NCI-H2227 treated with DMSO at 0.1 percent for 48 hours (cell line): ENCODE results near the gene SNX7.

ENCODE experiments used
- DNase-seq: peaks from one replicate; lab custom pipeline; 2025; lab: John Stamatoyannopoulos, UW

SNX7 gene

DNA sequence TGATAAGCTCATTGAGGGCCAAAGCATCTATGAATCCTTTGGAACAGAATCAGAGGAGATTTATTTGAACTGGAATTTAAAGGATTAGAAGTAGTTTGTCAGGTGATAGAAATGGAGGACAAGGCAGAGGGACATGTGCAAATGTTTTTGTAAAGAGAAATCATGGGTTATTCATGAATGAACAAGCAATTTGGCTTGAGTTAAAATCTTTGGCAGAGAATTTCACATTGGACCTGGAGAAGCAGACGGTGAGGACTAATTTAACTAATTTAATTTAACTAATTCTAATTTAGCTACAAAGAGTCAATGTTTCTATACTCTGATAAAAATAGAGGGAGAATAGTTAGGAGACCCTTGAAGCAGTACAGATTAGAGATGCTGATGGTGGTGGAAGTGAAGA lies 36.3 kb downstream of the SNX7 start:
- DNase-seq, result no peak

DNA sequence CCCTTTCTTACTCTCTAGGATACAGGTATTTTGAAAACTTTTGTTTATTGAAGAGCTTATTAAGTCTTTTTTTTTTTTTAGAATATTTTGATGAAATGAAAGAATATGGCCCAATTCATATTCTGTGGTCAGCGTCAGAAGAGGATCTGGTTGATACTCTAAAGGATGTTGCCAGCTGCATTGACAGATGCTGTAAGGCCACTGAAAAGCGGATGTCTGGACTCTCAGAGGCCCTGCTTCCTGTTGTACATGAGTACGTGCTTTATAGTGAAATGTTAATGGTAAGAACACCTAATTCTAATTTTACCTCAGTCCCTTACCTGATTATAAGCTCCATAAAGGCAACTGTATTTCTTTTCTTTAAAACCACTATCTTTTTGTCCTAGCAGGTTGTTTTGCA lies 37.1 kb downstream of the SNX7 start:
- no peak for DNase-seq

- DNase-seq, result no peak
These were observed 38.7 kb downstream of the SNX7 start for GRCh38 chr1:98700228-98700627.

- DNase-seq, result no peak
These were observed 41.5 kb downstream of the SNX7 start for GRCh38 chr1:98702976-98703375.

GRCh38 chr1:98704474-98704873 lies 43.0 kb downstream of the SNX7 start:
- peak; percentile 61 for DNase-seq

- DNase-seq, result no peak
These were observed 43.5 kb downstream of the SNX7 start for GRCh38 chr1:98704971-98705370.

- no peak for DNase-seq
These were observed 44.1 kb downstream of the SNX7 start for GRCh38 chr1:98705591-98705990.

DNA sequence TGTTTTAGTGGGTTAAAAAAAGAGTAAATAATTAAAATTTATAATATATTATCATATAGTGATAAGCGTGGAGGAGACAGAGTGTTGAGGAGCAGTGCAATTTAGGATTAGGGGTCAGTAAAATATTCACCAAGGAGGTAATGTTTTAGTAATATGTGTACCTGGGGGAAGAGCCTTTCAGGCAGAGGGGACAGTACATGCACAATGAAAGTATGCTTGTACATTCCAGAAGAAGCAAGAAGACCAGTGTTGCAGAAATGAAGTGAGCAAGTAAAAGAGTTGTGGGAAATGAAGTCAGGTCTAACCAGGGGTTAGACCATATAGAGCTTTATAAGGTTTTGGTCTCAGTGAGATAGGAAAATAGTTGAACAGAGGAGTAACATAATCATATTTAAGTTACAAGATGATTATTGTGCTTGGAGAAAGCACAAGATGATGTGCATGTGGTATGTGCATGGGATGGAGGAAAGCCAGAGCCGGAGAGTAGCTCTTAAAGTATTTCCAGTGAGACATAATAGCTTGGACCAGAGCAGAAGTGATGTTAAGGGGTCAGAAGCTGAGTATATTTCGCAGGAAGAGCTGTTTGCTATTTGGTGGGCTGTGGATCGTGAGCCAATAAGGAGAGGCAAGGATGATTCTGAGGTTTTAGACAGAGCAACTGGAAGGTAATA lies 44.8 kb downstream of the SNX7 start:
- DNase-seq, result no peak

DNA sequence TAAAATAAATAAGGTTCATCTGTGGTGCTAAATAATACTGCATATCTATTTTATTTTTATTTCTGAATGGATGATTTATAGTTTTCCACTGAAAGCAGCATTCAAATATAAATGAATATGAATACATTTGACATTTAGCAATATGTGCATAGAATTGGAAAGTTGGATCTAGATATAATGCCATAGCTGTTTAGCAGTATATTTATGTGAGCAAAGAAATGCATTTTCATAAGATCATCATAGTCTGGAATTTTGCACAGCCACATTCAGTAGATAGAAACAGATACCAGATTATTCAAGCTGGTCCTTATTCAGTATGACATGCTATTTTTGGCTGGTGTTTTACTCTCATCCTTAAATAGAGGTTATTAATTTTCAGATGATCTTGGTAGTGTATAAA lies 46.0 kb downstream of the SNX7 start:
- no peak for DNase-seq

GRCh38 chr1:98709906-98710305 lies 48.4 kb downstream of the SNX7 start:
- DNase-seq, result no peak

GRCh38 chr1:98723574-98723973 lies 62.1 kb downstream of the SNX7 start:
- DNase-seq, result no peak

DNA sequence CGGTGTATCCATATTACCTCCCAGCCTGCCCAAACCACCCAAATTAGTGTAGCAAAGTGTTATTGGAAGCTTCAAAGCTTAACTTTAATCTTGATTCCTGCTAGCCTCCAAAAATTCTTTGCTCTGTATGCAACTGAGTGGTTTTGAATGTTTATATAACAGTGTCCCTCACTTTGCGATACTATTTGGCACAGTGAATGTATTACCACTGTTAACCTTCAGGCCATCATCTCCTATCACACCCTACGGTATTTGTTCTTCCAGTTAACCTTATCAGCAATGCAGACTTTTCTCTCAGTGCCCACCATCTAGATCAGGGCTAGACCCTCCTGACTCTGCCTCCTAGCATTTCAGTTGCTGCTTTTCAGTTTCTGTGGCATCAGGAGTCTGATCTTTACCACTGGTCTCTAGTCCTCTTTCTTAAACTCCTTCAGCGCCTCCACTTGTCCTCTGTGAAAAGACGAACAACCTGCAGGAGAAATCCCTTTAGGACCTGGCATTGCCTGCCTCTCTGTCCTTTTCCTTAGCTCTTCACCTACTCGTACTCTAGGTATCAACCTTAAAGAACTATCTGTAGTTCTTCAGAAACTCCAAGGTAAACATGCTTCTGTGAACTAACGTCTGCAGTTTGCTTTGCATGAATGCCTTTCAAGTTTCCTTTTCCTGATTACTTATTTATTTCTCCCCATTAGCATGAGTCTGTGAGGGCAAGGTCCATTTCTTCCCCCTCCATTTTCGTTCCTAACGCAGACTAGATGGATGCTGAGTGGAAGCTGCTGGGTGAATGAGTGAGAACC lies 71.7 kb downstream of the SNX7 start:
- DNase-seq, result no peak

- DNase-seq, result no peak
These were observed 72.2 kb downstream of the SNX7 start for GRCh38 chr1:98733782-98734112.

DNA sequence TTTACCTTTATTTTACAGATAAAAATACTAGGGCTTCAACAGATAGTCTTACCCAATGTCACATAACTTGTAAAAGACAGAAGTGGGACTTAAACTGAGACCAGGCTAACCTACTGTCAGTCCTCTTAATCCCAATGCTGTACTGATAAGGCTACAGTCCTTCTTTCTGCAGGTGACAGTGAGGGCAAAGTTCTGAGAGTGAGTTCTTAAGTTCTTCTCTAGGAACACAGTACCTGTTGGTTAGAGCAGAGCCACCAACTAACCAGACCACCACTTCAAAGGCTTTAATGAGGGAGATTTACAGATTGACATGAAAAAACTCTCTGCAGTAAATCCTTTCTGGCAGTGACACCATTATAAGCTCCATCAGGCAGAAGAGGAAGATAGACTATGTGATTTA lies 74.2 kb downstream of the SNX7 start:
- DNase-seq, result no peak

- DNase-seq, result no peak
These were observed 76.3 kb downstream of the SNX7 start for GRCh38 chr1:98737835-98738234.

DNA sequence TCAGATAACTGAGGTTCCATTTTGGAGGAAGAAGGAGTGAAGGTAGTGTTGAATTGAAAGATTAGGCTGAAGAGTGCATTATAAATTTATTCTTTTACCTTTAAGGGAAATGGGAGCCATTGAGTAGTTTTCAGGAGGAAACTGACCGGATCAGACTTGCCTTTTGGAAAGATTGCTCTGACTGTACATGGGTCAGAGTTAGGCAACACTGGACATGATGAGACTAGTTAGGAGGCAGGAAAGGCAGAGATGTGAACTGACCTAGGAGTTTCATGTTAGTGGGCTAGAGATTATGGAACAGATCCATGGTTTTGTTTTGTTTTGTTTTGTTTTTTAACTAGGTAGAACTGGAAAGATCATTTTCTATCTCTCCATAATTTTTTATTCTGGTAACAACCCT lies 78.2 kb downstream of the SNX7 start:
- DNase-seq, result no peak

DNA sequence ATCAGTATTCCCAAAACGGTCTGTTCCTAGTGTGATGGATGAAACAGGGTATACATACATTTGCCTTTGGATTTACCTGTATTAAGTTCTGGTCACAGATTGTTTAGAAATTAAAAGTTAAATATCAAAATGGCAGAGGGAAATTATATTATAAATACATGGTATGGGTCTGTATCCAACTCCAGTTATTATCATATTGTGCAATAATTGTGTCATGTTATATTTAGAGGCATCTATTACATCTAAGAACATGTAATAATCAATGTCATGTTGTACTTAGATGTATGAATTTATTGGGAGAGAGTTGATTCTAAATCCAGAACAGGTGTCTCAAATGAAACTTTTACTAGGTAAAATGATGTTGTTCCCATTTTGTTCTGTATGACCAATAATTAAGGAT lies 79.6 kb downstream of the SNX7 start:
- no peak for DNase-seq

DNA sequence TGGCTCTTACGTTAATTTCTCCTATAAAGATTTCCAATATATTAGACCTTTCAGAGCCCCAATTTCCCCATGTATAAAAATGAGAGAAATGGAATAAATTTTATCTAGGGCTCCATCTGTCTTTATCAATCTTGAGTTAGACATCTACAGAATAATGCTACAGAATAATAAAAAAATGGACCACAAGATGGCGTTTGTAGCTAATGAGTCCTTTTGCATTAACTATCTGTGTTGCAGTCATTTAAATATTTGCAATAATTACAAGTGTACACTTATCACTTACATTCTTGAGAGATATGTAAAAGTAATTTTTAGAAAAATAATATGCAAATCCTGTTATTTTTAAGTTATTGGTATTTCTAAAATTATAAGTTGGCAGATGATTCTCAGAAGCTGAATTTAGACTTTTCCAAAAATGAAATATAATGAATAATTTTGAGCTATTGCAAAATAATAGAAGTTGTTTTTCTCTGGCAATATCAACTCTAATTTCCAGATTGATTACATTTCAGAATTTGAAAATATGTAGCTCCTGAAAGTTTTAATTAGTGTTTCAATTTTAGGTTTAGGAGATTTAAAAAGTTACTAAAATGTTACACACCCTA lies 87.7 kb downstream of the SNX7 start:
- no peak for DNase-seq

GRCh38 chr1:98754176-98754575 lies 92.7 kb downstream of the SNX7 start:
- no peak for DNase-seq

DNA sequence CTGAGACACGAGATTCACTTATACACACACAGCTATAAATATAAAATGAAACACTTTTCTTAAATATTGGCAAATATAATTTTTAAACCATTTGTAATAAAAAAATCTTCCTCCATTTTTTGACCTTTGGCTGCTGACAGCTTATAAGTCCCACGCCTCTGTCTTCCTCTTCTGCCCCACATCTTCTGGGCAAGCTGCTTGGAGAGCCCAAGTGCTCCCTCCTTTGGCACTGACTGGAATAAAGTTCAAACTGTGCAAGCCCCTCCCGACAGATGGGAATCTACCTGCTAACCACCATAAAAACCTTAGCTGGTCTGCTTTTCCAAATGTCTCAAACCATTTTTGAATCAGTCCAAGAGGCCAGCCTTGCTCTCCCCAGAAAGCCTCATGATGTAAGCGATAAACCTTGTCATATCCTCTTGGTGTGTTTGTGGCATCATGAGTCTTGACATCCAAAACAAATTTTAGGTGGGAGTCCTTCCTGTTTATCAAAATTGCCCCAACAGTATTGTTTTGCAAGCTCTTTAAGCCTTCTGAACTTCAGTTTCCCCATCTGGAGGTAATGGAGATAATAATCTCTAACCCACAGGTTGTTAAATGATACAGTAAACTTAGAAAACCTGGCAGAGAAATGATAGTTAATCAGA lies 99.8 kb downstream of the SNX7 start:
- DNase-seq, result no peak

- no peak for DNase-seq
These were observed 102.1 kb downstream of the SNX7 start for GRCh38 chr1:98763488-98764150.

- DNase-seq, result no peak
These were observed 103.0 kb downstream of the SNX7 start for GRCh38 chr1:98764485-98764884.
